ENCODE results near the gene MAP2.

MAP2 gene

GRCh38 chr2:209662021-209662420, 238.2 kb downstream of the MAP2 start:
- no peak for FAIRE-seq

GRCh38 chr2:209663139-209663538, 239.3 kb downstream of the MAP2 start:
- no peak for FAIRE-seq

GRCh38 chr2:209663656-209664055, 239.8 kb downstream of the MAP2 start:
- FAIRE-seq = no peak

GRCh38 chr2:209666296-209666695, 242.4 kb downstream of the MAP2 start:
- no peak for FAIRE-seq

GRCh38 chr2:209671020-209671680, 247.3 kb downstream of the MAP2 start:
- FAIRE-seq = no peak

GRCh38 chr2:209673811-209674210, 250.0 kb downstream of the MAP2 start:
- no peak for FAIRE-seq

GRCh38 chr2:209680596-209680995, 256.7 kb downstream of the MAP2 start:
- FAIRE-seq = no peak

- no peak for FAIRE-seq
These were observed 257.4 kb downstream of the MAP2 start for GRCh38 chr2:209681201-209681735.

GRCh38 chr2:209682646-209683045, 258.8 kb downstream of the MAP2 start:
- FAIRE-seq = no peak

- no peak for FAIRE-seq
These were observed 261.5 kb downstream of the MAP2 start for GRCh38 chr2:209685340-209685739.

- FAIRE-seq = no peak
These were observed 262.1 kb downstream of the MAP2 start for GRCh38 chr2:209685963-209686362.

GRCh38 chr2:209686448-209686847, 262.6 kb downstream of the MAP2 start:
- no peak for FAIRE-seq

- no peak for FAIRE-seq
These were observed 263.6 kb downstream of the MAP2 start for GRCh38 chr2:209687323-209687969.

- no peak for FAIRE-seq
These were observed 264.5 kb downstream of the MAP2 start for GRCh38 chr2:209688385-209688784.

GRCh38 chr2:209690029-209690754, 266.3 kb downstream of the MAP2 start:
- no peak for FAIRE-seq

GRCh38 chr2:209694748-209695147, 270.9 kb downstream of the MAP2 start:
- no peak for FAIRE-seq

GRCh38 chr2:209696836-209697711, 273.2 kb downstream of the MAP2 start:
- FAIRE-seq = no peak

GRCh38 chr2:209702775-209703174, 278.9 kb downstream of the MAP2 start:
- FAIRE-seq = no peak

GRCh38 chr2:209713219-209713618, 289.4 kb downstream of the MAP2 start:
- no peak for FAIRE-seq

- no peak for FAIRE-seq
These were observed 295.2 kb downstream of the MAP2 start for GRCh38 chr2:209719034-209719433.

GRCh38 chr2:209721497-209721896, 297.6 kb downstream of the MAP2 start:
- no peak for FAIRE-seq

- FAIRE-seq = no peak
These were observed 302.5 kb downstream of the MAP2 start for GRCh38 chr2:209726311-209726710.

- no peak for FAIRE-seq
These were observed 303.2 kb downstream of the MAP2 start for GRCh38 chr2:209727077-209727476.

All from colon (tissue), 2 donors.